Measurements from ENCODE around the gene KIF17.
"Not testable (repeated sequence)": the region's sequence is repeated elsewhere in the genome, so short reads cannot be mapped to it uniquely, and the experiment has no call there.

The KIF17 gene

DNA sequence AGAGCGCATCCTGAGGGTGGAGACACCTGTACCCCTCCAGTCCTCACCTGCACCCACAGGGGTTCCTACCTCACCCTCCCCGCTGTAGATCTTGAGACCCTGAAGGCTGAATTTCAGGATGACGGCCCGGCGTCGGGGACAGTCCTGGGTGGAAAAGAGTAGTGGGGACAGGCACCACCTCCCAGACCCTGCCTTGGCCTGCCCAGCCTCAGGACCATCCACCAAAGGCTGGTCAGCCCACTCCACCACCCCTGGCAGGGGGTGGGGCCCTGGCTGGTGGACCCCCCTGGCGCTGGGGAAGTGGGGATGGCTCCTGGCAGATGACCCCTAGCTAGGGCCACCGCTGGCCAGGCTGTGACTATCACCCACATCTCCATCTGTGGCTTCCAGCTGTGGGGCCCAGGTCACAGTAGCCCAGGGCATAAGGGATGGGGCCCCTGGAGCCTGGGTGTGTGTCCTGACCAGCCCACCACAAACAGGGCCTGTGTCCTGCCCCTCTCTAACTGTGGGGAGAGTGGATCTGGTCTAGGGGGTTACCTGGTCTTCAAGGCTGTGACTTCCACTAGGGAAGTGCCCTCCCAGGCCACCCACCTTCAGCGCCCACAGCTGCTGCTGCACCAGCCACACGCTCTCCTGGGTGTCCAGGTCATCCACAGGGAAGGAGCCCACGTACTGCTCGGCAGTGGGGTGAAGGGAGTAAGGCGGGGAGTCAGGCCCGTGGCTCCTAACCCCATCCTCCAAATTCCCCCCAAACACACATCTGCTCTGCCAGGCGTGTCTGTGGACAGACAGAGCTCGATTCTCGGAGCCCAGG is 9.3 kb upstream of the KIF17 start:
- DNase-seq = no peak

DNA sequence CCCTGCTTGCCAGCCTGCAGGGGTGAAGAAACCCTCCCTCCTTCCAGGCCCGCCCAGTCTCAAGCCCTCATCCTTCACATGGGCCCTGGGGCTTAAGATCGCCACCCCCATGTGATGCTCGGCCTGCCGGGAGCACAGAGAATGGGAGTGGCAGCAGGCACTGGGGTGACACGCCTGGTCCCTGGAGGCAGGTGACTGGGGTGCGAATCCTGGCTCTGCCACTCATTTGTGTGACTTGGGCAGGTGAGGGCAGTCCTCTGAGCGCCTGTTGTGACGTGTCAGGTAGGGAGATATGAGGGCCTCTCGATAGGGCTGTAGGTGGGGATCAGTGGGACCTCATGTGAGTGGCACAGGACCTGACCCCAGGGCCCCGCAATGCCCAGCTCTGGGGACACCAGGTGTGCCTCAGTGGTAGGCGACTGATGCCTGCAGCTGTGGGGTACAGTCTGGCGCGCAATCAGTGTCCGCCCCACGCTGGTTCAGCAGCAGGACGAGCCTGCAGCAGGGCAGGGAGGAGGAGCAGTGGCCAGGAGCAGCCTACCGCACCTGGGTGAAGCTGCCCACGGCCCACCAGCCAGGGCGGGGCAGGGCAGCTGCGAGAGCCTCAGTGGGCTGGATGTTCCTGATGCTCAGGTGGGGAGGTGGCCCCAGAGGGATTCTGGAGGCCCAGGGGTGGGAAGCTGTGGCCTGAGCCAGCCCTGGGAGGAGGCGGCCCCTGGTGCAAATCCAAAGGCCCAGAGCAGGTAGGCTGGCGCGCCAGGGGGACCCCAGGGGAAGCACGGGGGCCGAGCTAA is 8.5 kb upstream of the KIF17 start:
- no peak for DNase-seq

DNA sequence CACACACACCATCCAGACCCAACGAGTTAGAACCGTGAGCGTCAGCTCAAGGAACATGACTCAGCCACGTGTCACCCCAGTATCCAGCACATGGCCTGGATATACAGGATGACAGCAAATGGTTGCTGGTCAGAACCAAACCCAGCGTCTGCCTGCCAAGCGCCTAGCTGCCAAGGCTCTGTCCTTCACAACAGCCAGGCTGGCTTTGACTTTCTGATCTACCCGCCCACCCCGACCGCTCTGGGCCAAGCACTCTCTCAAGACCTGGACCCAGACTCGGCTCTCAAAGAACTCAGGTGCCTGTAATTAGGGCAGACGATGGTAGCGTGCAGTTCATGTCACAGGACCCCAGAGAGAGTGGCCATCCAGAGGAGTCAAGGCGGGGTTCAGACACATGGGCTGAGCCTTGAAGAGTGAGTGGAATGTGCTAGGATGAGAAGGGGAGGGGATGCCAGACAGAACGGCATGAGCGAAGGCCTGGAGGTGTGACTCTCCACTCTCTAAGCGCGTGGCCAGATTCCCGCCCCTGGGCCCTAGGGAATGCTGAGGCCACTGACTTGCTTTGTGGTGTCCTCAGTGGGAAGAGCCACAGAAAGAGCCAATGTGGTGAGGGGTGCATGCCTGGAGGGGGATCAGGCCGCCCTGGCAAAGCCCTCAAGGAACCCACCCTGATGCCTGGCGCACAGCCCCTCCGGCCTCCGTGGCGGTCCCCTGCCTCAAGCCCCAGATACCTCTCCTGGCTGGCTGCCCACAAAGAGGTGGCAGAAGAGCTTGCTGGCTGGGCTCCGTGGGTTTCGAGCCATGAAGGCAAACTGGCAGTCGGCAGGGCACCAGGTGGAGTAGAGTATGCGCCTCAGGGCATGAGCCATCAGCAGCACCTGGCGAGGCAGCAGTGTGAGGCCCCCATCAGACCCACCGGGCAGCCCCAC is 7.6 kb upstream of the KIF17 start:
- DNase-seq = no peak

DNA sequence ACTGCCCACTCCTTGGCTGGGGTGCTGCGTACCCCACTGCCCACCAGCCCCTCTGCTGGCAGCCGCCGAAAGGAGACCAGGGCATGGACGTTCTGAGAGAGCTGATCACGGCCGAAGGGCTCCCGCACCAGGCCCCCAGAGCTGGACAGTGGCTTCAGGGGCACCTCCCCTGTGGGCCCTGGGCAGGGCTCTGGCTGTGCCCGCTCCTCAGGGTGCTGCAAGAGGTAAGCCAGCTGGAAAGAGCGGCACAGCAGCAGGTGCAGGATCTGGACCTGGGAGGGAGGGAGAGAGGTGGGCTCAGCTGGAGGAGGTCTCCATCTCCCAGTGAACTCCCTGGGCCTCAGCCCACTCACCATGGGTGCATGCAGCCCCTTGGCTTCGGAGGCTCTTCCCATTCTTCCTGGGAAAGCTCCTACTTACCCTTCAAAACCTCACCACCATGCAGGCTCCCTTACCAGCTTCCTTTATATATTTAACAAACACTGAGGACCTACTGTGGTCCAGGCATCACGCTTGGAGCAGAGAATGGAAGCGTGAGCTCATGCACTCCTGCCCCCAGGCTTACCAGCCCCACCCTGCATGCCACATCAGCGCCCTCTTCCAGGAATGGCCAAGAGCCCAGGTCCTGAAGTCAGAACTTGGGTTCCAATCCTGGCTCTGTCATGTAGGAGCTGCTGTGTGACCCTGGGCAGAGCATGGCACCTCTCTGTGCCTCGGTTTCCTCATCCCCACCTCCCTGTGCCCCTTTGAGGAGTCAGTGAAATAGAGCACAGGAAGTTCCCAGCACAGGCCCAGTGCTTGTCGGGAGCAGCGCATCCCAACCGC is 6.8 kb upstream of the KIF17 start:
- no peak for DNase-seq

DNA sequence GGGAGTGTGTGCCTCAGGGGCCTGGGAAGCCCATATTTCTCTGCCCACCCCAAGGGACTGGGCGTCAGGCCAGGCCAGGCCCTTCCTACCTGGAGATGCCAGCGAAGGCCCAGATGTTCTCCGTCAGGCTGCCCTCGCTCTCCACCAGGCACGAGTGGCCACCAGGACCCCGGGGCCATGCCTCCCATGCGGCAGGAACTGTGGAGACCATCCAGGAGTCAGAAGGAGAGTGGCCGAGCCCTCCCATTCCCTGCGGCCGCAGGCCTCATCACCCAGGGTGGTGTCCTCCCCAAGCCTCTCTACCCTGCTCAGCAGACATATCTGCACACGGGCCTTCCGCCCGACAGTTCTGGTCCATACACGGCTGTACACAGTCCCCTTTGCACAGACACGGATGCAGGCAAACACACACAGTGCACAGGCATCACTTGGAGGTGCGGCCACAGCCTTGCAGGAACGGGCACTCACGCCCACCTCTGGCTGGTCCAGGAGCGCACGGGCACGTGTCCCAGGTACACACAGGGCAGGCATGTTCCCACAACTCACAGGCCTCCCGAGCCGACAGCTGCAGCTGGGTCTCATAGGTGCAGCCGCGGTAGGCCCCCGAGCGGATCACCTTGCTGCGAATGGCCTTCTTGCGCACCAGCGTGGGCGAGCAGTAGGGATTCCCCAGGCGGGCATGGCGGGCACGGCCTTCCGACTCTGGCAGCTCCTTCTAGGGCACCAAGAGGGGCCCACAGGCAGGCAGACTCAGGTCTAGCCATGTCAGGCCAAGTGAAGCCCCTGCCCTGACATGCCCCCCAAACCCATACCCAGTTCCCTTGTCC is 5.9 kb upstream of the KIF17 start:
- DNase-seq = no peak

DNA sequence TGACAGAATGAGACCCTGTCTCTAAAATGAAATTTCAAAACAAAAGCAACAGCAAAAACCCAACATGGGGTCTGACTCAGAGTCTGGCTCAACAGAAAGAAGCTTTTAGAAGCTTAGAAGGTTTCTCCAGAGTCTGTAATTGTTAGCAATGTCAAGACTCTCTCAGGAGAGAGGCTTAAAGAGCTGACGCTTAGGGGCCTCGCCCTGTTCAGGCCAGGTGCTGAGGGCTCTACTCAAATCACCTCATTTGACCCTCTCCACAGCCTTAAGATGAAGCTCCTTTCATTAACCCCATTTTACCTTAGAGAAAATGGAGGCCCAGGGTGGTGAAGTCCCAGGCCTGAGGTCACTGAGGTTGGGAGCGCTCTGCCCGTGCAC is 5.3 kb upstream of the KIF17 start:
- no peak for DNase-seq

DNA sequence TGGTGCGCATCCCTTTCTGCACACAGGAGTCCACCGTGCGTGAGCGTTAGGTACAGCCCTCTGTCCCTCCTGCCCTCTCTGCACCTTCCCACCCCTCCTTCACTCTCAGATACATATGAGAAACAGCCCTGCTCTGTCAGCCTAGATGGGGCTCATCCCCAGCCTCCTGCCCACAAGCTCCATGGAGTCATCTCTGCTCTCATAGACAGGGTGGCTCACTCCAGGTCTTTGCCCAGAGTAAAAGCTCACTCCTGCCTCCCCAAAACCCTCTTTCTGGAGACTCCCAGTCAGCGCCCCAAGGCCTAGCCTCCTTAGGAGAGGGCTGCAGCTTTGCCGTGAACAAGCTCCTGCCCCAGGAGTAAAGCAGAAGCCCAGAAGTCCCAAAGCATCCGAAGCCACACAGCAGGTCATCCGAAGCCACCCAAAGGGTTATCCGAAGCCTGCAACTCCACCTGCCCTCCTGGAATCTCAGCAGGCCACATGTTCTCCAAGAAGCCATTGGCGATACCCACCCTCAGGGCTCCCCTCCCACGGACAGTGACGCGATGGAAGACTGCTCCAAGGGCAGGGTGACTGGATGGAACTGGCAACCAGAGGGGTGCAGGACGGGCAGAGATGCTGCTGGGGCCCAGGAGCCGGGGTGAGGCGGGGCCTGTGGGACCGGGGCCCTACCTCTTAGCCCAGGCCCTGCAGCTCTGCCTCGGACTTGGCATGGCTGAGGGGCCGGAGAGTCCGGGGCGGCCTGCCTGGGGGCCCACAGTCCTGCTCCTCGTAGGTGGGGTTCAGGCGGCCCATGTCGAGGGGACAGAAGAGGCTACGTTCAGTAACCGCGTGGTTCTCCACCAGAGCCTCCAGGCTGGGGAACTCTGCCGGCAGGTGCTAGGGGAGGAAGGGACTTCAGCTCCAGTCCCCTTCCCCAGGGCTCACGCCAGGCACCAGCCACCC is 3.6 kb upstream of the KIF17 start:
- no peak for DNase-seq

DNA sequence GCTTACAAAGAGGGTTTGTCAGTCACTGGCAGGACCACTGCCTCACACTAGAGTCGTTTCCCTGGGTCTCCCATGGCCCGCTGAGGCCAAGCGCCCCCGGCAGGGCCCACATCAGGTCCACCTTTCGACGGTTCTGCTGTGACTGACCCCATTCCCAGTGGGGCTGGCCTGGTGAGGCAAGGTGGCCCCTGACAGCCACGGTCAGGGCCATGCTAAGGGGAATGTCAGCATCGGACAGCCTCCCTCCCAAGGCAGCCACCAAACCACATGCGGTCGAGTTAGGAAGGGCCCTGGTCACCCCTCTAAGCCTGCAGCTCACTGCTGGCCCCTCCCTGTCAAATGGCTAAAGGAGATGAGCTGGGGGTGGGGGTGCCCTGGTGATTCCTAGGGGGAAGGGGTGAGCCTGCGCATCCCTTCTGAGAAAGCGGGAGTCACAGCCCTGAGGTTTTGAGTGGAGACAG is 2.9 kb upstream of the KIF17 start:
- no peak for DNase-seq

DNA sequence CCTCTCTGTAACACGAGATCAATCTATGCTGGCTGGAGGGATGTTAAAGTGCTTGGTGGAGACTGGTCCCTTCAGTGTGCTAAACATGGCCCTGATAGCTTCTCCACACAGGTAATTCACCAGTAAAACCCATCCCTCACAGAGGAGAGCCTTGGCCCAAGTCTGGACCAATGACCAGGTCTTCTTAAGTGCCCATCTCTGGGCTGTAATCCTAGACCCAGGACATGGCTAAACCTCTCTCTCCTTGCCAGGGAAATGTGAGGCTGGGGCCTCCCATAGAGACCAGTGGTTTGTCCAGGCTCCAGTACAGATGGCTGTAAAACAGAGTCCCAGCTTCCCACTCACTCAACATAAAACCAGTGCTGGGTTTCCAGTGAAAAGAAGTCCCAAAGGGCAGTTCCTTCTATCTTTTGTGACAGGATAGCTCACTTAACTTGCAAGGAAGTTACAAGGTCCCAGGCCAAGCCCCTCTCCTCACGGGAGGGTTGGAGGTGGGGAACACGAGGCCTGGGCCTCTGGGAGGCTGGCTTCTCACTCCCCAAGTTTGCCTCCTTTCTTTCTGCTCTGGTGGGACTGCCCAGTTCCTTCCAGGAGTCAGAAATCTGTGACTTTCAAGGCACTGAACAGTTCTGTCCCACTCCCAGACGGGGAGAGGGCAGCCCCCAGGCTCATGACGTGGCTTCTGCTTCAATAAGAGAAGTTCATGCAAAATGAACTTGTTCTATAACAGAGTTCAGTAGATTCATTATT is 2.2 kb upstream of the KIF17 start:
- no peak for DNase-seq

DNA sequence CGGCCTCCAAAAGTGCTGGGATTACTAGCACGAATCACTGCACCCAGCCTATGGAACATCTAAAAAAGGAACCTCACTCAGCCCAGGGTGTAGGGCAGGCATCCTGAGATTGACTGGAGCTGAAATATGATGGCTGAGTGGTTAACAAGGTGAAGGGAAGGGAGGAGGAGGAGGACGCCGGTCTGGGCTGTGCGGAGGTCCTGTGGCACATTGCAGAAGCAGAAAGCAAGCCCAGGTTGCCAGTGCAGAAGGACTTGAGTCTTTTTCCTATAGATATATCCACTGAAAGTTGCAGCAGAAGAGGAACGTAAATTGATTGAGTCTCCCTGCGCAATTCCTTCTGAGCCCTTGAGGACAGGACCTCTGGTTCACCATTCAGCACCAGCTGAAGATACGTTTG is 1.5 kb upstream of the KIF17 start:
- DNase-seq = no peak

DNA sequence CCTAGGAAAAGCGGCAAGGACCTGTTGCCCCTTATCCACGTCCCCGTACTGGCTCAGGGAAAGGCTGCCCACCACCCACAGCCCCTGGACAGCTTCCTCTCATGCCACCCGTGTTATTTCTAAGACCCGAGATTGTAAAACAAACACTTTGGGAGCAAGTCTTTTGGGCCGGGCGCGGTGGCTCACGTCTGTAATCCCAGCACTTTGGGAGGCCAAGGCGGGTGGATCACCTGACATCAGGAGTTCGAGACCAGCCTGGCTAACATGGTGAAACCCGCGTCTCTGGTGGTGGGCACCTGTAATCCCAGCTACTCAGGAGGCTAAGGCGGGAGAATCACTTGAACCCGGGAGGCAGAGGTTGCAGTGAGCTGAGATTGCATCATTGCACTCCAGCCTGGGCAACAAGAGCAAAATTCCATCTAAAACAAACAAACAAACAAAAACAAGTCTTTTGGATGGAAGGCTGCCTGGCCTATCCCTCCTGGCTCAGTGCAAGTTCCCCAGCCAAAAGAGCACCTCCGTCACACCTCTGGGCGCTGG is 606 bp upstream of the KIF17 start:
- DNase-seq = not testable (repeated sequence)

DNA sequence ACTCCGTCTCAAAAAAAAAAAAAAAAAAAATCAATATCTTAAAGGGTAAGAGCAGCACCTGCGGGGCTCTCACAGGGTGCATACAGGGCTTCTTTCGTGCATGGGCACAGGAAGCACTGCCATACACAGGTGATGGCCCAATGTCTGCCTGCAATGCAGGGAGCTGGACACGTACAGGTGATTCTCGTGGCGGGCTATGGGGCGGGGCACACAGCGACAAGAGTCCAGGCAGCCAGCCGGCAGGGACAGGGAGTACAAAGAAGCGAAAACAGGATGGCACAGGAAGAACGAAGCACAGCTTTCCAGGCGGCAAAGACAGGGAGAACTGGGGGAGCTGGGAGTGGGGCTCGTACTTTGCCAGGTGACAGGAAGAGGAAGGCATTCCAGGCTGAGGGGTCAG is 1.6 kb downstream of the KIF17 start:
- DNase-seq = no peak

DNA sequence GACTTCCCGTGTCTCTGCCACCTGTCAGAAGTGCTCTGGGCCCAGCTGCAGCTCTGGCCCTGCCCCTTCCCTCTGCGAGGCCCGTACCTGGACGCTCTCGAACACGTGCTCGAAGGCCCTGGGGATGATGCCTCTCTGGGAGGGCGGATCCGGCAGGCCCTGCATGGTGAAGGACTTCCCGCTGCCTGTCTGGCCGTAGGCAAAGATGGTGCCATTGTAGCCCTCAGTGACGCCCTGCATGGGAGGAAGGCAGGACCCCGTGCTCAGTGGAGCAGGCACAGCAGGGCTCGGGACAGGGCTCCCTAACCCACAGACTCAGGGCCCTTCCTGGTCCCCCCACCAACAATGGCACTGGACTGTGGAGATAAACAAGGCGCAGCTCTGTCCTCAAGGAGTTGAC is 2.4 kb downstream of the KIF17 start:
- no peak for DNase-seq

DNA sequence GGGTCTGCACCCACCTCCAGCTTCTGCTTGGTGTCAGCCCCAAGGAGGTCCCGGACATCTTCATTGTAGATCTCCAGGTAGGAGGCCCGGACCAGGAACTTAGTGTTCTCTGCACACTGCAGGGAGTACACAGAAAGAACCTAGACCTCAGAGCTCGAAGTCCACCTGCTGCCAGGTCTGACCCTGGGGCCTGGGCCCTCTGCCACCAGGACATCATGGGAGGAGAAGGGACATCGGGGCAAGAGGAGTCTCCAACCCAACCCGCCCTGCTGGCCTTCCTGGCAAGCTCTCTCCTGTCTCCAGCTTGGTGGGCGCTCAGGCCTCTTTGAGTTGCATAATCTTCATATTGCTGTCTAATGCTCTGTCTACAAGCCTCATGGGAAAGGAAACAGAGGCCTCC is 4.4 kb downstream of the KIF17 start:
- DNase-seq = no peak

DNA sequence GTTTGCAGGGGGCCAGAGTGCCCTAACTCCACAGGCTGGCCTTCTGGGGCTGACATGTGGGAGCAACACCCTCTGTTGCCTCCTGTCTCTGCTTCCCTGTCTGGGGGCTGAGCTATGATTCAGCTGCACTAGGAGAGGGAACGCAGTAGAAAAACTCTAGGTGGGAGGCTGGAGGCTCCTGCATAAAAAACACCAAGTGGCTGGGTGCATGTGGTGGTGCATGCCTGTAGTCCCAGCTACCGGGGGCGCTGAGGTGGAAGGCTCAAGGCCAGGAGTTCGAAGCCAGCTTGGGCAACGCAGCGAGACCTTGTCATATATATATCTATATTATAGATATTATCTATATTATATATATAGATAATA is 5.6 kb downstream of the KIF17 start:
- DNase-seq = no peak

DNA sequence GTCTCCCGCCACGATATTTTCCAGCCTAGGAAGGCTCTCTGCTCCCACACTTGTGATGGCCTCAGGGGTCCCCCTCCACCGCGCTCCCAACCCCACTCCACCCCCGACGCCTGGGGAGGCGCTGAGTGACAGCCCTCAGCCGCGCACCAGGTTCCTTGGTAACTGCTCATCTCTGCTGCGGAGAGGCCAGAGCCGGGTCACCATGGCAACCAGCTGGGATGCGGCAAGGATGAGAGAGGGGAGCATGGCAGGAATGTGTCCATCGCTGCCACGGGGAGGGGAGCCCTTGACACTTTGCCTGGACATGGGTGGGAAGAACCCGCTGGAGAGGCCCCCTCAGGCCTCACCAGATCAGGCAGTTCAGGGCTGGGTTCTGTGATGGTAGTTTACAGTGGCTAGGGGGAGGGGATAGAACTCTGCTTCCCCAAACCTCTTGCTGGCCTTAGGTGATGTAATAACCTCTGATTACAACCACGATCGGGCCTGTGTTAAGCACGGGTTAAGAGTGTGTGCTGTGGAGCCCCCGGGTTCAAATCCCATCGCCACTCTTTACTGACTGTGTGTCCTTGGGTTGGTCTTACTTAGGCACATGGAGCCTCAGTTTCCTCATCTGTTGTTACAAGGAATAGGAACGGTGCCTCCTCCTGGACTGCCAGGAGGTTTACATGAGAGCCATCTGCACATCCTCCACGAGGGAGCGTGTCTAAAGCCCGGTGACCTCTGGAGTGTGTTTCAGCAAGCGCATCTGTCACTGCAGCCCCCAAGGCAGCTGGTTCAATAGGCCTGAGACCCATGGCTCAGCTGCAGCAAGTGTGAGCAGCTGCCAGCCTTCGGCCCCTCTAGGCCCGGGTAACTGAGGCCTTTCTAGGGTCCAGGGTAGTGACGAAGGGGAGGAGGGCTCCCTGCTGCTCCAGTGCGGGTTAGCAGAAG is 6.3 kb downstream of the KIF17 start:
- no peak for DNase-seq

DNA sequence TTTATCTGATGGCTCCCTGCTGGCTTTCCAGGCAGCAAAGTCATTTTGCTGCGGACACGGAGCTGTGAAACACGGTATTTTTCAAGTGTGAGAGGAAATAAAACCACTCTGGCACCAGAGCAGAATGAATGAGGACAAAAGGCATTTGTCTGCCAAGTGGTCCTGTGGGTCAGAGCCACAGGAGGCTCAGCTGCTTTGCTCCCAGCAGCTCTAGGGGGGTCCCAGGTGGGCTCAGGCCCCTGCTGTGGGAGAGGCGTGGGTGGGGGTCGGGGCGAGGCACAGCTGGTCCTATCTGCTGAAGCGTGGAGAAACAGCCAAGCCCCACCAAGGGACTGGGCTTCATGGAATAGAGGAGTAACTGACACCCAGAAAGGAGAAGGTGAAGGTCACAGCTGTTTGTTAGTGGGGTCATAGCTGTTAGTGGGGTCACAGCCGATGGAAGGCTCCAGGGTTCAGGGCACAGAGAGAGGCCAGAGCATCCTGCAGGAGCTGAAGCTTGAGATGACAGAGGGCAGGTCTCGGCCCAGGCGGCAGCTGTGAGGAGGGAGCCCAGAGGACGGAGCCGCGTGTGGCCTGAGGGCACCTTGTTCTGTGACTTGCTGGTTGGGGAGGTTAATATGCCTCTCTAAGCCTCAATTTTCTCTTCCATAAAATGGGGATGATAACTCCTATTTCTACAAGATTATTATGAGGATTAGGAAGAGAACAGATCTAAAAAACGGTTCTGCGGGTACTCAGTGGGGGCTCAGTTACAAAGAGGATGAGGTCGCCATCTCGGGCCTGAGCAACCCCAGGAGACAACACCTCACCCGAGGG is 7.1 kb downstream of the KIF17 start:
- DNase-seq = no peak

Data from activated CD4-positive, alpha-beta T cell treated with anti-CD3 and anti-CD28 coated beads, Interleukin-2, amount 50 U/mL, for 1 hour (primary cell).